KMS-11 (cell line): ENCODE measurements around the gene COL5A1.

ENCODE experiments used
- H2AFZ ChIP-seq: fragments of 200-600 bp; sonication (generic); 2 replicates; pipeline ENCODE4 v1.6.1; 2016; ENCODE audit warnings: antibody characterized with exemption, mixed run types, low read depth
- H3K27ac ChIP-seq: fragments of 200-600 bp; sonication (generic); 2 replicates; pipeline ENCODE4 v1.6.1; 2016; ENCODE audit warnings: mild to moderate bottlenecking, mixed run types
- H3K27me3 ChIP-seq: fragments of 200-600 bp; sonication (generic); 2 replicates; pipeline ENCODE4 v1.6.1; 2017; ENCODE audit warnings: mild to moderate bottlenecking, low read depth, mixed run types, moderate library complexity; ENCODE audit not compliant: insufficient read depth
- H3K36me3 ChIP-seq: fragments of 200-600 bp; sonication (generic); 2 replicates; pipeline ENCODE4 v1.6.1; 2017; ENCODE audit warnings: mild to moderate bottlenecking, mixed run types; ENCODE audit not compliant: insufficient read depth
- H3K4me1 ChIP-seq: fragments of 200-600 bp; sonication (generic); 2 replicates; pipeline ENCODE4 v1.6.1; 2016; ENCODE audit warnings: mild to moderate bottlenecking, low read depth, mixed run types; ENCODE audit not compliant: poor library complexity, severe bottlenecking
- H3K4me2 ChIP-seq: fragments of 200-600 bp; sonication (generic); 2 replicates; pipeline ENCODE4 v1.7.0; 2016; ENCODE audit warnings: mild to moderate bottlenecking, mixed run types
- H3K4me3 ChIP-seq: fragments of 200-600 bp; sonication (generic); IDR thresholded peaks from 2 replicates; pipeline ENCODE4 v1.6.1; 2017; ENCODE audit warnings: low read depth, low read length, mixed read lengths; ENCODE audit not compliant: insufficient read depth
- H3K79me2 ChIP-seq: fragments of 200-600 bp; sonication (generic); 2 replicates; pipeline ENCODE4 v1.6.1; 2016; ENCODE audit warnings: low read depth, mixed run types; ENCODE audit not compliant: insufficient read depth
- H3K9ac ChIP-seq: fragments of 200-600 bp; sonication (generic); 2 replicates; pipeline ENCODE4 v1.6.1; 2016; ENCODE audit warnings: mild to moderate bottlenecking, mixed run types
- H4K20me1 ChIP-seq: fragments of 200-600 bp; sonication (generic); 2 replicates; pipeline ENCODE4 v1.6.1; 2016; ENCODE audit warnings: mild to moderate bottlenecking, mixed run types; ENCODE audit not compliant: insufficient read depth
- CTCF ChIP-seq: fragments of 200-600 bp; sonication (generic); conservative IDR thresholded peaks from 2 replicates; pipeline ENCODE4 v1.6.1; 2017; ENCODE audit warnings: low read depth, mild to moderate bottlenecking, antibody characterized with exemption, low read length, moderate library complexity, mixed read lengths

The COL5A1 gene

GRCh38 chr9:134870301-134870694, 228.7 kb downstream of the COL5A1 start:
- Histone ChIP-seq H2AFZ (no peak overlapping the region), H3K79me2 (no peaks in the 10 kb centered on the region), H4K20me1 (no peaks in the 10 kb centered on the region), H3K4me3 (no peak overlapping the region), H3K9ac (no peak overlapping the region), H3K27ac (no peak overlapping the region), H3K4me2 (no peak overlapping the region), H3K27me3 (peaks cover 24% of the 10 kb centered on the region; the same call in 1 of the 2 replicates), H3K36me3 (no peaks in the 10 kb centered on the region), H3K4me1 (no peaks in the 10 kb centered on the region)
- no peak for TF ChIP-seq CTCF

GRCh38 chr9:134870746-134871662, 229.4 kb downstream of the COL5A1 start:
- no peaks in the 10 kb centered on the region for H3K79me2 ChIP-seq

GRCh38 chr9:134871697-134872340, 230.2 kb downstream of the COL5A1 start:
- no peaks in the 10 kb centered on the region for H3K36me3 ChIP-seq

More at GRCh38 chr9:134870746-134871662, 229.4 kb downstream of the COL5A1 start:
- Histone ChIP-seq H3K4me2 (no peak overlapping the region), H2AFZ (no peak overlapping the region), H3K4me1 (no peaks in the 10 kb centered on the region), H3K27ac (no peak overlapping the region), H3K9ac (no peak overlapping the region), H3K27me3 (peaks cover 24% of the 10 kb centered on the region; the same call in 1 of the 2 replicates), H3K36me3 (no peaks in the 10 kb centered on the region), H4K20me1 (no peaks in the 10 kb centered on the region), H3K4me3 (no peak overlapping the region)
- TF ChIP-seq CTCF: no peak

More at GRCh38 chr9:134871697-134872340, 230.2 kb downstream of the COL5A1 start:
- no peak overlapping the region for H3K4me3 ChIP-seq
- no peaks in the 10 kb centered on the region for H4K20me1 ChIP-seq
- peaks cover 24% of the 10 kb centered on the region; the same call in 1 of the 2 replicates for H3K27me3 ChIP-seq
- no peaks in the 10 kb centered on the region for H3K4me1 ChIP-seq
- H3K27ac ChIP-seq: no peak overlapping the region
- no peak overlapping the region for H3K4me2 ChIP-seq
- TF ChIP-seq CTCF: no peak
- H3K9ac ChIP-seq: no peak overlapping the region
- no peak overlapping the region for H2AFZ ChIP-seq
- H3K79me2 ChIP-seq: no peaks in the 10 kb centered on the region
